ENCODE measurements around the gene NPDC1.

DNA sequence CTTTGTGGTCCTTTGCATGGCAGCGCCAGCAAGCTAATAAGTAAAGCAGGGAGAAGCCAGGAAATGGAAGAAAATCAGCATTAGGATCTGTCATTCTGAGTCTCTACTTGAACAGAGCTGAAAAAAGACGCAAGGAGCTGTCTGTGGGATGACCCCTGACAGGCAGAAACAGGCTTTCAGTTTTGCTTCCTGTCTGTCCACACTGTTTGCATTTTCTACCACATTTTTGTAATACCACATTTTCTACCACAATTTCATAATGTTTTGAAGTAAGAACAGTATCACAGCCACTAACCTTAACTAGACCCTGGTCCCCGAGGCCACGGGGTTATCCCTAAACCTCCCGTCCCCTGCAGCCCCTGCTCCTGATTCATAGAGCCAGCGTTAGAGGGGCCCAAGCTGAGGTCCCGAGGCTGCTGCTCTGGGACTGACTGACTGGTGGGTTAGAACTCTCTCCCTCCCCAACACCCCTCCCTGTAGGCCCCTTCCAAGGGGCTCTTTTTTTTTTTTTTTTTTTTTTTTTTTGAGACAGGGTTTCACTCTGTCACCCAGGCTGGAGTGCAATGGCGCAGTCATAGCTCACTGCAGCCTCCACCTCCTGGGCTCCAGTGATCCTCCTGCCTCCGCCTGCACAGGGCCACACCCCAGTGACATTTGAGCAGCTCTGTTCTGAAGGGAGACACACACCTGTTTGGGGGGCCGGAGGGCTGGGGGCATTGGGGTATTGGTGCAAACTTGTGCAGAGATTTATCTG lies 45.6 kb downstream of the NPDC1 start:
- TF ChIP-seq, protein P1, sequence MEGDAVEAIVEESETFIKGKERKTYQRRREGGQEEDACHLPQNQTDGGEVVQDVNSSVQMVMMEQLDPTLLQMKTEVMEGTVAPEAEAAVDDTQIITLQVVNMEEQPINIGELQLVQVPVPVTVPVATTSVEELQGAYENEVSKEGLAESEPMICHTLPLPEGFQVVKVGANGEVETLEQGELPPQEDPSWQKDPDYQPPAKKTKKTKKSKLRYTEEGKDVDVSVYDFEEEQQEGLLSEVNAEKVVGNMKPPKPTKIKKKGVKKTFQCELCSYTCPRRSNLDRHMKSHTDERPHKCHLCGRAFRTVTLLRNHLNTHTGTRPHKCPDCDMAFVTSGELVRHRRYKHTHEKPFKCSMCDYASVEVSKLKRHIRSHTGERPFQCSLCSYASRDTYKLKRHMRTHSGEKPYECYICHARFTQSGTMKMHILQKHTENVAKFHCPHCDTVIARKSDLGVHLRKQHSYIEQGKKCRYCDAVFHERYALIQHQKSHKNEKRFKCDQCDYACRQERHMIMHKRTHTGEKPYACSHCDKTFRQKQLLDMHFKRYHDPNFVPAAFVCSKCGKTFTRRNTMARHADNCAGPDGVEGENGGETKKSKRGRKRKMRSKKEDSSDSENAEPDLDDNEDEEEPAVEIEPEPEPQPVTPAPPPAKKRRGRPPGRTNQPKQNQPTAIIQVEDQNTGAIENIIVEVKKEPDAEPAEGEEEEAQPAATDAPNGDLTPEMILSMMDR (IDR thresholded peaks at IDR 0.05): no peak
- TF ChIP-seq EZH2 (IDR thresholded peaks at IDR 0.05; ENCODE audit: borderline replicate concordance, insufficient read depth, low read depth, low read length, poor library complexity, severe bottlenecking): no peak

Data from B cell (primary cell).